RWPE2 (cell line): Measurements from ENCODE around the gene TMEM163.

ENCODE experiments used
- ATAC-seq: fragments of 200-7000 bp; cut with Tn5 transposase; 3 replicates; pipeline ENCODE4 v1.9.1; 2021; ENCODE audit warnings: low read depth
- DNase-seq: peaks from one replicate; pipeline ENCODE4 v3.0.0-alpha.2; 2020; ENCODE audit warnings: low spot score
- H3K27ac ChIP-seq: fragments of 450-650 bp; 2 replicates; pipeline ENCODE4 v1.5.1; 2017; ENCODE audit warnings: mild to moderate bottlenecking; ENCODE audit not compliant: poor library complexity, severe bottlenecking
- H3K27me3 ChIP-seq: fragments of 250-450 bp; sonication (Bioruptor Pico); 2 replicates; pipeline ENCODE4 v1.5.1; 2021; ENCODE audit warnings: mild to moderate bottlenecking, moderate library complexity; ENCODE audit not compliant: insufficient read depth, poor library complexity, severe bottlenecking
- H3K36me3 ChIP-seq: fragments of 250-450 bp; sonication (Bioruptor Pico); 2 replicates; pipeline ENCODE4 v1.5.1; 2020; ENCODE audit warnings: low read depth, mild to moderate bottlenecking, moderate library complexity
- H3K4me1 ChIP-seq: fragments of 250-450 bp; sonication (Bioruptor Pico); 2 replicates; pipeline ENCODE4 v1.5.1; 2021; ENCODE audit warnings: mild to moderate bottlenecking, moderate library complexity; ENCODE audit not compliant: insufficient read depth, poor library complexity, severe bottlenecking
- H3K4me3 ChIP-seq: fragments of 250-450 bp; sonication (Bioruptor Pico); 2 replicates; pipeline ENCODE4 v1.5.1; 2021; ENCODE audit warnings: mild to moderate bottlenecking, moderate library complexity; ENCODE audit not compliant: severe bottlenecking
- H3K9me3 ChIP-seq: fragments of 250-450 bp; sonication (Bioruptor Pico); 2 replicates; pipeline ENCODE4 v1.5.1; 2021; ENCODE audit warnings: mild to moderate bottlenecking, moderate library complexity; ENCODE audit not compliant: severe bottlenecking
- TF ChIP-seq, protein P1 (sequence below): fragments of 450-650 bp; IDR thresholded peaks from one replicate; pipeline ENCODE4 v1.5.1; 2017; ENCODE audit warnings: mild to moderate bottlenecking, moderate library complexity; ENCODE audit not compliant: poor library complexity, severe bottlenecking

TMEM163 gene

DNA sequence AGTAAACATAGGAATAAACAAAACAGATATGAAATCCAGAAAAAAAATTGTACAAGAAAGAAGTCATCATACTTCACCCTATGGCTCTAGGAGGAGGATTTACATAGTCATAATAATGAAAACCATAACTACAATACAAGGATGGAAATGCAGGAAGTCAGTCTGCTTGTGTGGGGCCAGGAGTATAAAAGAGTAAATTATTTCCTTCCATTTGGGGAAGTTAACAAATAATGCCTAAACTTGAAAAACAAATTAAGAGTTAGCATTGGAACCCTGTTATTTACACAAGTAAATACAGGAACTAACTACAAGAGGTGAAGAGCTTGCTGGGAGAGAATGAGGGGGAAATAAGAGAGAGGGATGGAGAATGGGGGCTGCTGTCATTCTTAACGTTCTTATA, 15.4 kb downstream of the TMEM163 start:
- Histone ChIP-seq H3K27ac (no peak overlapping the region), H3K9me3 (no peaks in the 10 kb centered on the region), H3K36me3 (no peaks in the 10 kb centered on the region), H3K4me3 (no peak overlapping the region), H3K4me1 (no peaks in the 10 kb centered on the region), H3K27me3 (peaks cover 3% of the 10 kb centered on the region)
- TF ChIP-seq, protein P1, sequence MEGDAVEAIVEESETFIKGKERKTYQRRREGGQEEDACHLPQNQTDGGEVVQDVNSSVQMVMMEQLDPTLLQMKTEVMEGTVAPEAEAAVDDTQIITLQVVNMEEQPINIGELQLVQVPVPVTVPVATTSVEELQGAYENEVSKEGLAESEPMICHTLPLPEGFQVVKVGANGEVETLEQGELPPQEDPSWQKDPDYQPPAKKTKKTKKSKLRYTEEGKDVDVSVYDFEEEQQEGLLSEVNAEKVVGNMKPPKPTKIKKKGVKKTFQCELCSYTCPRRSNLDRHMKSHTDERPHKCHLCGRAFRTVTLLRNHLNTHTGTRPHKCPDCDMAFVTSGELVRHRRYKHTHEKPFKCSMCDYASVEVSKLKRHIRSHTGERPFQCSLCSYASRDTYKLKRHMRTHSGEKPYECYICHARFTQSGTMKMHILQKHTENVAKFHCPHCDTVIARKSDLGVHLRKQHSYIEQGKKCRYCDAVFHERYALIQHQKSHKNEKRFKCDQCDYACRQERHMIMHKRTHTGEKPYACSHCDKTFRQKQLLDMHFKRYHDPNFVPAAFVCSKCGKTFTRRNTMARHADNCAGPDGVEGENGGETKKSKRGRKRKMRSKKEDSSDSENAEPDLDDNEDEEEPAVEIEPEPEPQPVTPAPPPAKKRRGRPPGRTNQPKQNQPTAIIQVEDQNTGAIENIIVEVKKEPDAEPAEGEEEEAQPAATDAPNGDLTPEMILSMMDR = no peak
- no peak for ATAC-seq
- no peak for DNase-seq

DNA sequence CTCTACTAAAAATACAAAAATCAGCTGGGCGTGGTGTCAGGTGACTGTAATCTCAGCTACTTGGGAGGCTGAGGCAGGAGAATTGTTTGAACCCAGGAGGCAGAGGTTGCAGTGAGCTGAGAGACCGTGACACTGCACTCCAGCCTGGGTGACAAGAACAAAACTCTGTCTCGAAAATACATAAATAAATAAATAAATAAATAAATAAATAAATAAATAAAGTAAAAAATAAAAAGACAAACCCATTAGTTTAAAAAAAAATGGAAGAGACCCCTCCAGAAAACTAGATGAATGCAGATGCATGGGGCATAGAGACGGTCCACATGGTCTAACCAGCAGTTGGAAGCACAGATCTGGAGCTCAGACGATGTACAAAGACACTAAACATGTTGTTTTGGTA, 18.1 kb downstream of the TMEM163 start:
- DNase-seq (no peak), ATAC-seq (no peak)
- no peak overlapping the region for H3K27ac ChIP-seq
- H3K27me3 ChIP-seq = peaks cover 5% of the 10 kb centered on the region
- H3K4me3 ChIP-seq = no peak overlapping the region
- no peaks in the 10 kb centered on the region for H3K36me3 ChIP-seq
- TF ChIP-seq, protein P1 = no peak
- H3K4me1 ChIP-seq = no peaks in the 10 kb centered on the region
- no peaks in the 10 kb centered on the region for H3K9me3 ChIP-seq

DNA sequence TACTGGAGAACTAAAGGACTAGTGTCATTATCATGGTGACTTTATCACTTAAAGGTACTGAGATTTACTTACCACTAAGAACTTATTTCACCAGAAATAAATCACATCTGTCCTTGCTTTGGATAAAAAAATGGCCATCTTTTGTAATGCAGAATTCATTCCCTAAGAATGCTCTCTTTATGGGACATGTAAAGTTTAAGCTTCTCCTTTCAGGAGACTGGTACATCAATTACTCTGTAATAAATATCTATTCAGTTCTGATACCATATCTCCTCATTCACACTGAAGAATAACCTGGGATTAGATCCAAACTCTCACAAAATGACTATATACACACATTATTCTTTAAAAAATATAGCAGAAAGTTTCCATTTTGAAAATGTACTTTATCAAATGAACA, 24.4 kb downstream of the TMEM163 start:
- Histone ChIP-seq H3K27ac (no peak overlapping the region), H3K4me1 (no peaks in the 10 kb centered on the region), H3K27me3 (peaks cover 2% of the 10 kb centered on the region), H3K9me3 (no peaks in the 10 kb centered on the region), H3K36me3 (no peaks in the 10 kb centered on the region), H3K4me3 (no peak overlapping the region)
- no peak for DNase-seq
- TF ChIP-seq, protein P1 = no peak
- no peak for ATAC-seq

DNA sequence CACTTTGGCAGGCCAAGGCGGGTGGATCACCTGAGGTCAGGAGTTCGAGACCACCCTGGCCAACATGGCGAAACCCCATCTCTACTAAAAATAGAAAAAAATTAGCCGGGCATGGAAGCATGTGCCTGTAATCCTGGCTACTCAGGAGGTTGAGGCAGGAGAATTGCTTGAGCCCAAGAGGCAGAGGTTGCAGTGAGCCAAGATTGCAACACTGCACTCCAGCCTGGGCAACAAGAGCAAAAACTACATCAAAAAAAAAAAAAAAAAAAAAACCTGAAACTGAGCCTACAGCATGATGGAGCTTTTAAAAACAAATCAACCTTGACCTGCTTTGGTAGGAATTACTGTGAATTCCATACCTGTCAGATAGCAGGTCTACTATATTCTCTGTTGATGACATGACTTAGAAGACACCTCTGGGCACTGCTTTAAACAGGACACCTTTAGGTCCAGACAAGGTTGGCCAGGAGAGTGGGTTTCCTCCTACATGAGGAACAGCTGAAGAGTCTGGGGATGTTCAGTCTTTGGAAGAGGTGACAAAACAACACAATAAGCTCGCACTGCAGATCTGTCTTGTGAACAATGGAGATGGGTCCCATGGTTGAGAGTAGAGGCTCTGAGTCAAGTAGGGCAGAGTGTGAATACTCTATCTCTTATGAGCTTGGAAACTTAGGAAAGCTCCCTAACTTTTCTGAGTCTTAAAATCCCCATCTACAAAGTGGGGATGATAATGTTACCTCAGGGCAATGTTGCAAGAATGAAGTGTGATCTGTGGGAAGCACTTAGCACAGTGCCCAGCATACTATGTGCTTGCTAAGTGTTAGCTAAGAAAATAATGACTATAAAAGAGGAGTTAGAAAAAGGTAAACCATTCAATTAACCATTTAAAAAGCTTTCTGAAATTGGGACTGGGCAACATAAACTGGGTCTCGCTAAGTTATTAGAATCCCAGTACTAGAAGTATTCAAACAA, 25.2 kb downstream of the TMEM163 start:
- Histone ChIP-seq H3K4me1 (no peaks in the 10 kb centered on the region), H3K27me3 (peaks cover 2% of the 10 kb centered on the region), H3K36me3 (no peaks in the 10 kb centered on the region), H3K9me3 (no peaks in the 10 kb centered on the region), H3K27ac (no peak overlapping the region), H3K4me3 (no peak overlapping the region)
- DNase-seq (no peak), ATAC-seq (no peak)
- TF ChIP-seq, protein P1 = no peak

DNA sequence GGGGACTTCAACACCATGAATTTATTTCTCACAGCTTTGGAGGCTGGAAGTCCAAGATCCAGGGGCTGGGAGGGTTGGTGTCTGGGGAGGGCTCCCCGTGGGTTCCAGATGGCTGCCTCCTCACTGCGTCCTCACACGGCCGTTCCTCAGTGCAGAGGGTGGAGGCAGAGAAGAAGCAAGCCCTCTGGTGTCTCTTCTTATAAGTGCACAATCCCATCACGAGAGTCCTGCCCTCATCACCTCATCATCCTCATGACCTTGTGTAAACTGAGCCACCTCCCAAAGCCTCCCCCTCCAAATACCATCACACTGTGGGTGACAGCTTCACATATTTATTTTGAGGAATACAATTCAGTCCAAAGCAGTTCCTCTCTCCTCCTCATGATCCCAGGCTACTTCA, 26.3 kb downstream of the TMEM163 start:
- no peak for ATAC-seq
- Histone ChIP-seq H3K4me1 (no peaks in the 10 kb centered on the region), H3K4me3 (no peak overlapping the region), H3K36me3 (no peaks in the 10 kb centered on the region), H3K27ac (no peak overlapping the region), H3K9me3 (no peaks in the 10 kb centered on the region), H3K27me3 (peaks cover 2% of the 10 kb centered on the region)
- TF ChIP-seq, protein P1 = no peak
- no peak for DNase-seq
